Colonic mucosa (tissue), 4 donors: ENCODE results near the gene MEAF6. TPM values are rescaled to one million over a fixed set of nuclear protein-coding genes. Genes with fewer than 3 reads are reported as not detected.
"Not testable (repeated sequence)": the region's sequence is repeated elsewhere in the genome, so short reads cannot be mapped to it uniquely, and the experiment has no call there.

Experiments
- DNase-seq: peaks from one replicate; pipeline ENCODE4 v3.0.0-alpha.2; 2020
- H3K27ac ChIP-seq: fragments of 200-600 bp; one replicate; pipeline ENCODE4 v1.8.0; 2021
- H3K27me3 ChIP-seq: fragments of 200-600 bp; one replicate; pipeline ENCODE4 v1.8.0; 2021
- H3K36me3 ChIP-seq: fragments of 200-600 bp; one replicate; pipeline ENCODE4 v1.8.0; 2021
- H3K4me1 ChIP-seq: fragments of 200-600 bp; one replicate; pipeline ENCODE4 v1.8.0; 2021; ENCODE audit warnings: mild to moderate bottlenecking
- H3K4me3 ChIP-seq: fragments of 200-600 bp; one replicate; pipeline ENCODE4 v1.8.0; 2021
- H3K9ac ChIP-seq, 2 donors: one replicate each; pipeline ENCODE4 v1.7.0; 2013; ENCODE audit warnings: control low read depth in 2 of 2, low read depth in 2 of 2, low read length in 2 of 2
- H3K9me3 ChIP-seq: fragments of 200-600 bp; one replicate; pipeline ENCODE4 v1.8.0; 2021
- CTCF ChIP-seq: fragments of 200-600 bp; IDR thresholded peaks from one replicate; pipeline ENCODE4 v1.8.0; 2022; ENCODE audit warnings: antibody characterized with exemption, mild to moderate bottlenecking
- intact Hi-C: fragments of 100-400 bp; cut with DNase I; formaldehyde crosslinking; loops from one replicate; pipeline ENCODE4 v1.14.1; 2022
- total RNA-seq, 2 donors: library from RNA; stranded (reverse); fragmentation: NEBNext Ultra II Directional in 1 of 2; extraction: Animal tissue kit (Norgen Biotek cat#: 25700) in 1 of 2; gene quantifications; one replicate each; pipeline ENCODE4 v1.2.1, GENCODE V29; 2021
- donor health status: healthy.
- donor health status: DM: no; HTN: no; CAD: no.
- donor health status: DM: no; HTN: no; CAD: no.

Gene MEAF6
- total RNA-seq, 2 donors from 2014 or later, result 32.9 to 40.6 TPM

GRCh38 chr1:37517569-37517968 is 3.0 kb upstream of the MEAF6 start:
- DNase-seq, result no peak
- intact Hi-C loops, result no loop called here
- Histone ChIP-seq H3K4me3 (no peak overlapping the region), H3K4me1 (peaks cover 6% of the 10 kb centered on the region), H3K27ac (no peak overlapping the region), H3K36me3 (no peaks in the 10 kb centered on the region), H3K9me3 (no peaks in the 10 kb centered on the region), H3K9ac (no peak overlapping the region), H3K27me3 (no peaks in the 10 kb centered on the region)
- TF ChIP-seq CTCF, result no peak

GRCh38 chr1:37515185-37516034 is 844 bp upstream of the MEAF6 start:
- Histone ChIP-seq H3K4me1 (peaks cover 6% of the 10 kb centered on the region), H3K9me3 (no peaks in the 10 kb centered on the region), H3K9ac (peak overlapping the region; percentile 77 to 96), H3K27ac (peak overlapping the region; percentile 98), H3K27me3 (no peaks in the 10 kb centered on the region), H3K36me3 (no peaks in the 10 kb centered on the region), H3K4me3 (peak overlapping the region; percentile 75)
- no peak for DNase-seq
- intact Hi-C loops, result no loop called here
- no peak for TF ChIP-seq CTCF

GRCh38 chr1:37513795-37514349 is 694 bp downstream of the MEAF6 start:
- intact Hi-C loops, result no loop called here
- H3K4me3 ChIP-seq, result peak overlapping the region; percentile 75
- TF ChIP-seq CTCF, result no peak
- no peaks in the 10 kb centered on the region for H3K36me3 ChIP-seq
- H3K27ac ChIP-seq, result peak overlapping the region; percentile 98
- H3K4me1 ChIP-seq, result peaks cover 6% of the 10 kb centered on the region
- peak; percentile 34 for DNase-seq
- H3K9me3 ChIP-seq, result no peaks in the 10 kb centered on the region
- H3K9ac ChIP-seq, result peak overlapping the region; percentile 77 to 96
- H3K27me3 ChIP-seq, result no peaks in the 10 kb centered on the region

GRCh38 chr1:37509181-37509580 is 5.4 kb downstream of the MEAF6 start:
- no peak overlapping the region for H3K4me3 ChIP-seq
- intact Hi-C loops, result no loop called here
- DNase-seq, result no peak
- H3K9ac ChIP-seq, result no peak overlapping the region
- H3K9me3 ChIP-seq, result no peaks in the 10 kb centered on the region
- H3K27me3 ChIP-seq, result no peaks in the 10 kb centered on the region
- H3K27ac ChIP-seq, result no peak overlapping the region
- peaks cover 6% of the 10 kb centered on the region for H3K4me1 ChIP-seq
- H3K36me3 ChIP-seq, result no peaks in the 10 kb centered on the region
- no peak for TF ChIP-seq CTCF

- intact Hi-C loops, result no loop called here
- Histone ChIP-seq H3K4me1 (no peaks in the 10 kb centered on the region), H3K27ac (no peak overlapping the region), H3K36me3 (no peaks in the 10 kb centered on the region), H3K9ac (no peak overlapping the region), H3K27me3 (no peaks in the 10 kb centered on the region), H3K4me3 (no peak overlapping the region), H3K9me3 (no peaks in the 10 kb centered on the region)
- no peak for TF ChIP-seq CTCF
- DNase-seq, result no peak
Observed at GRCh38 chr1:37506740-37507139, 7.8 kb downstream of the MEAF6 start.

GRCh38 chr1:37502791-37503190 is 11.8 kb downstream of the MEAF6 start:
- H3K9ac ChIP-seq, H3K9me3 ChIP-seq, H3K4me1 ChIP-seq, H3K4me3 ChIP-seq, H3K27ac ChIP-seq, DNase-seq, H3K27me3 ChIP-seq, intact Hi-C loops, H3K36me3 ChIP-seq: not testable (repeated sequence)
